Neuronal stem cell (in vitro differentiated cells): ENCODE measurements around the gene PKNOX2.

Experiments
- DNase-seq: peaks from one replicate; pipeline ENCODE4 v3.0.0-alpha.2; 2013; ENCODE audit warnings: low spot score
- H2AFZ ChIP-seq: one replicate; pipeline ENCODE4 v1.6.1; 2013; ENCODE audit warnings: mild to moderate bottlenecking, low read length, inconsistent platforms
- H2AK5ac ChIP-seq: 2 replicates; pipeline ENCODE4 v1.6.1; 2013; ENCODE audit warnings: low read depth, mild to moderate bottlenecking, inconsistent platforms, low read length, moderate library complexity, mixed read lengths
- H2BK120ac ChIP-seq: 2 replicates; pipeline ENCODE4 v1.6.1; 2013; ENCODE audit warnings: low read depth, mild to moderate bottlenecking, inconsistent platforms, low read length, moderate library complexity, mixed read lengths
- H2BK12ac ChIP-seq: one replicate; pipeline ENCODE4 v1.6.1; 2013; ENCODE audit warnings: low read length, inconsistent platforms
- H2BK15ac ChIP-seq: 2 replicates; pipeline ENCODE4 v1.6.1; 2013; ENCODE audit warnings: mild to moderate bottlenecking, low read length, inconsistent platforms, mixed read lengths
- H2BK5ac ChIP-seq: one replicate; pipeline ENCODE4 v1.6.1; 2013; ENCODE audit warnings: inconsistent platforms, mild to moderate bottlenecking, low read length, moderate library complexity
- H3K14ac ChIP-seq: one replicate; pipeline ENCODE4 v1.6.1; 2013; ENCODE audit warnings: low read length, inconsistent platforms
- H3K18ac ChIP-seq: 2 replicates; pipeline ENCODE4 v1.6.1; 2013; ENCODE audit warnings: low read length, inconsistent platforms
- H3K23ac ChIP-seq: 2 replicates; pipeline ENCODE4 v1.6.1; 2013; ENCODE audit warnings: low read depth, mild to moderate bottlenecking, mixed read lengths, low read length, inconsistent platforms; ENCODE audit not compliant: poor library complexity
- H3K27ac ChIP-seq: replicated peaks from 3 replicates; pipeline ENCODE4 v1.5.1; 2013; ENCODE audit warnings: low read length, inconsistent platforms
- H3K27me3 ChIP-seq, 3 experiments: 2 replicates each; pipeline ENCODE4 v1.6.1; 2013; ENCODE audit warnings: low read length in 3 of 3, mild to moderate bottlenecking in 2 of 3, inconsistent platforms in 1 of 3, low read depth in 1 of 3, mixed read lengths in 1 of 3, moderate library complexity in 1 of 3; ENCODE audit not compliant: control insufficient read depth in 3 of 3, insufficient read depth in 3 of 3
- H3K36me3 ChIP-seq, 2 donors: replicated peaks in 1 of 2; 2 replicates each; pipeline ENCODE4 v1.6.1; 2013; ENCODE audit warnings: low read length in 2 of 2; ENCODE audit not compliant: control insufficient read depth in 2 of 2, insufficient read depth in 2 of 2
- H3K4ac ChIP-seq: 2 replicates; pipeline ENCODE4 v1.6.1; 2013; ENCODE audit warnings: inconsistent platforms, mild to moderate bottlenecking, low read length, moderate library complexity
- H3K4me1 ChIP-seq, 2 donors: 1 replicate in 1 of 2; 2 replicates in 1 of 2; pipeline ENCODE4 v1.6.1; 2013; ENCODE audit warnings: low read length in 2 of 2, low read depth in 1 of 2; ENCODE audit not compliant: control insufficient read depth in 2 of 2, insufficient read depth in 1 of 2
- H3K4me2 ChIP-seq: one replicate; pipeline ENCODE4 v1.6.1; 2013; ENCODE audit warnings: mild to moderate bottlenecking, low read length, inconsistent platforms; ENCODE audit not compliant: insufficient read depth, poor library complexity, severe bottlenecking
- H3K4me3 ChIP-seq, 2 donors: 2 replicates each; pipeline ENCODE4 v1.5.1; 2013; ENCODE audit warnings: low read length in 2 of 2, mild to moderate bottlenecking in 2 of 2, inconsistent platforms in 1 of 2, moderate library complexity in 1 of 2
- H3K79me1 ChIP-seq: one replicate; pipeline ENCODE4 v1.6.1; 2013; ENCODE audit warnings: low read depth, mild to moderate bottlenecking, inconsistent platforms, low read length, moderate library complexity
- H3K9ac ChIP-seq: one replicate; pipeline ENCODE4 v1.6.1; 2013; ENCODE audit warnings: mild to moderate bottlenecking, low read depth, low read length, inconsistent platforms; ENCODE audit not compliant: poor library complexity
- H3K9me3 ChIP-seq, 2 donors: replicated peaks in 1 of 2; 2 replicates each; pipeline versions ENCODE3 to v1.6.1; 2013; ENCODE audit warnings: low read length in 2 of 2, mild to moderate bottlenecking in 2 of 2, inconsistent platforms in 1 of 2, low read depth in 1 of 2, mixed read lengths in 1 of 2, moderate library complexity in 1 of 2; ENCODE audit not compliant: control insufficient read depth in 2 of 2, insufficient read depth in 1 of 2
- H4K8ac ChIP-seq: one replicate; pipeline ENCODE4 v1.6.1; 2013; ENCODE audit warnings: low read depth, mild to moderate bottlenecking, inconsistent platforms, low read length, moderate library complexity
- H4K91ac ChIP-seq: one replicate; pipeline ENCODE4 v1.6.1; 2013; ENCODE audit warnings: low read length, low read depth, mild to moderate bottlenecking, inconsistent platforms; ENCODE audit not compliant: poor library complexity
- WGBS, 2 donors: extraction: QIAGEN DNeasy Blood & Tissue Kit; methylation state at CpG; one replicate each; pipeline ENCODE4 v1.1.7; 2013; ENCODE audit warnings: missing lambda C conversion rate in 2 of 2, mixed read lengths in 1 of 2; ENCODE audit not compliant: insufficient read length in 2 of 2, insufficient replicate concordance in 1 of 2; ENCODE audit errors: extremely low coverage in 2 of 2; 5-methylcytosine and 5-hydroxymethylcytosine counted together

PKNOX2 gene

GRCh38 chr11:125429807-125430678 lies 265.5 kb downstream of the PKNOX2 start:
- Histone ChIP-seq H3K18ac (no peak overlapping the region), H3K79me1 (no peaks in the 10 kb centered on the region), H3K14ac (no peak overlapping the region), H2AK5ac (no peak overlapping the region), H3K36me3 (peaks cover 12 to 55% of the 10 kb centered on the region in 2 donors), H2BK120ac (no peak overlapping the region), H3K4me1 (no peaks in the 10 kb centered on the region), H3K4ac (no peak overlapping the region), H2BK15ac (no peak overlapping the region), H3K4me2 (no peak overlapping the region), H2BK5ac (no peak overlapping the region), H2BK12ac (no peak overlapping the region), H3K9me3 (no peaks in the 10 kb centered on the region), H4K91ac (no peak overlapping the region), H3K9ac (no peak overlapping the region), H3K4me3 (no peak overlapping the region), H3K23ac (no peak overlapping the region), H4K8ac (no peak overlapping the region), H3K27ac (no peak overlapping the region), H2AFZ (no peak overlapping the region), H3K27me3 (no peaks in the 10 kb centered on the region)
- DNase-seq: no peak
- WGBS, 2 donors: no CpG with 5 or more reads among the region's 18 CpGs

- no peak for DNase-seq
- Histone ChIP-seq H4K8ac (no peak overlapping the region), H3K27me3 (no peaks in the 10 kb centered on the region), H3K4me2 (no peak overlapping the region), H3K4me3 (no peak overlapping the region), H3K18ac (peak overlapping the region; percentile 18), H4K91ac (no peak overlapping the region), H3K27ac (no peak overlapping the region), H3K9me3 (no peaks in the 10 kb centered on the region), H3K14ac (no peak overlapping the region), H3K36me3 (peaks cover 12 to 55% of the 10 kb centered on the region in 2 donors), H2BK5ac (no peak overlapping the region), H3K4me1 (no peaks in the 10 kb centered on the region), H2BK15ac (no peak overlapping the region), H3K9ac (no peak overlapping the region), H2AK5ac (no peak overlapping the region), H2BK12ac (no peak overlapping the region), H2BK120ac (no peak overlapping the region), H3K4ac (no peak overlapping the region), H2AFZ (no peak overlapping the region), H3K23ac (no peak overlapping the region), H3K79me1 (no peaks in the 10 kb centered on the region)
- WGBS, 2 donors: no CpG with 5 or more reads among the region's 8 CpGs
These were observed 266.5 kb downstream of the PKNOX2 start for GRCh38 chr11:125431009-125431408.

GRCh38 chr11:125431481-125431880 lies 266.9 kb downstream of the PKNOX2 start:
- Histone ChIP-seq H3K4me3 (no peak overlapping the region), H3K4me1 (no peaks in the 10 kb centered on the region), H4K91ac (no peak overlapping the region), H3K23ac (no peak overlapping the region), H3K14ac (no peak overlapping the region), H3K18ac (no peak overlapping the region), H2BK120ac (no peak overlapping the region), H4K8ac (no peak overlapping the region), H3K4ac (no peak overlapping the region), H3K4me2 (no peak overlapping the region), H3K9ac (no peak overlapping the region), H3K9me3 (no peaks in the 10 kb centered on the region), H2BK12ac (no peak overlapping the region), H3K27ac (no peak overlapping the region), H2BK15ac (no peak overlapping the region), H2AFZ (no peak overlapping the region), H3K27me3 (no peaks in the 10 kb centered on the region), H3K36me3 (peaks cover 12 to 51% of the 10 kb centered on the region in 2 donors), H3K79me1 (no peaks in the 10 kb centered on the region), H2AK5ac (no peak overlapping the region), H2BK5ac (no peak overlapping the region)
- WGBS, 2 donors: no CpG with 5 or more reads among the region's 8 CpGs
- DNase-seq: no peak

- no peak overlapping the region for H4K8ac ChIP-seq
- H3K4me1 ChIP-seq: no peaks in the 10 kb centered on the region
- no peak overlapping the region for H3K18ac ChIP-seq
- H3K36me3 ChIP-seq: peaks cover 12 to 41% of the 10 kb centered on the region in 2 donors
- H3K4me2 ChIP-seq: no peak overlapping the region
- no peak overlapping the region for H2AK5ac ChIP-seq
- H3K14ac ChIP-seq: no peak overlapping the region
- no peak overlapping the region for H2BK15ac ChIP-seq
- no peak overlapping the region for H2BK120ac ChIP-seq
- no peaks in the 10 kb centered on the region for H3K9me3 ChIP-seq
- no CpG with 5 or more reads among the region's 11 CpGs for WGBS, 2 donors
- H2AFZ ChIP-seq: no peak overlapping the region
- peak; percentile 48 for DNase-seq
- H3K27me3 ChIP-seq: no peaks in the 10 kb centered on the region
- H3K9ac ChIP-seq: no peak overlapping the region
- no peak overlapping the region for H3K4me3 ChIP-seq
- H2BK12ac ChIP-seq: no peak overlapping the region
- H2BK5ac ChIP-seq: no peak overlapping the region
- no peaks in the 10 kb centered on the region for H3K79me1 ChIP-seq
- H4K91ac ChIP-seq: no peak overlapping the region
- H3K27ac ChIP-seq: no peak overlapping the region
- H3K4ac ChIP-seq: no peak overlapping the region
- H3K23ac ChIP-seq: no peak overlapping the region
These were observed 269.0 kb downstream of the PKNOX2 start for GRCh38 chr11:125433454-125434121.
